HG03103 (cell line): ENCODE data around the gene CFAP99.
A peak's percentile ranks its signal among the peaks of the same experiment; 100 is the strongest.
"Not testable (repeated sequence)": the region's sequence is repeated elsewhere in the genome, so short reads cannot be mapped to it uniquely, and the experiment has no call there.

Experiments
- ATAC-seq: cut with Tn5 transposase; IDR thresholded peaks from one replicate; pipeline ENCODE4 v1.9.1; 2021; ENCODE audit warnings: low read depth; ENCODE audit not compliant: unreplicated experiment

Gene CFAP99

GRCh38 chr4:2465032-2465431 is 46.3 kb downstream of the CFAP99 start:
- no peak for ATAC-seq

- ATAC-seq: not testable (repeated sequence)
Measured at GRCh38 chr4:2465544-2465943, 46.8 kb downstream of the CFAP99 start.

DNA sequence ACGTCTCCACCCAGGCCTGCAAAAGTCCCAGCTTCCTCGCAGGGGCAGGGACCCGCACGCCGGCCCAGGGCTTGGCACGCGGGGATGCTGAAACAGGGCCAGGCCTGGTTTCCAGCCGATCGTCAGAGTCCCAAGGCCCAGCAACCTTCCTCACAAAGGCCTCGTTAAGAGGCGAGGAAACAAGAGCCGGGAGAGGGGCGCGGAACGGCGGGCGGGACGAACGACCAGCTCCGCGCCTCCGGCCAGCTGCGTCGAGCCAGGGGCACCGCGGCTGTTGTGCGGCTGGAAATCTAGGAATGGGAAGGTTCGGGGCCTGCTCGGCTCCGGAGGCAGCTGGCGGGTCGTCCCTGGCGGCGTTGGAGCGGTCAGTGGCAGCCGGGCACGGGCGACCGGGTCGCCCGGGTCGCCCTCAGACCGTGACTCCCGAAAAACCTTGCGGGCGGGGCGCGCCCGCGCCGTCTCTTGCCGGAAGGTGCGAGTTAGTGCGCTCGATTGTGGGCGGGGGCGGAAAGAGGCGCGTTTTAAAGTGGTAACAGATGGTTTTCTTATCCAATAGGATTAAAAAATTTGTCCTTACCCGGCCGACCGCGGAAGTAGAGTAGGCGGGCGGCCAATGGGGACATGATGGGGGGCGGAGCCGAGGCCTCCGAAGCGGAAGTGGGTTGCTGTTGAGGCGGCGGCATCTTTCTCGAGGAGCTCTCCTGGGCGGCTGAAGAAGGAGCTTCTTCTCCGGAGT is 49.9 kb downstream of the CFAP99 start, which contains the start of gene RNF4:
Gene RNF4, plus strand, starts transcription at position 651 of the 736 bp plus-strand sequence. CDS start 21,388 bp downstream, outside the sequence.
- ATAC-seq: peak; percentile 74

- ATAC-seq: peak; percentile 42
Measured at GRCh38 chr4:2469192-2469984, 50.6 kb downstream of the CFAP99 start.

DNA sequence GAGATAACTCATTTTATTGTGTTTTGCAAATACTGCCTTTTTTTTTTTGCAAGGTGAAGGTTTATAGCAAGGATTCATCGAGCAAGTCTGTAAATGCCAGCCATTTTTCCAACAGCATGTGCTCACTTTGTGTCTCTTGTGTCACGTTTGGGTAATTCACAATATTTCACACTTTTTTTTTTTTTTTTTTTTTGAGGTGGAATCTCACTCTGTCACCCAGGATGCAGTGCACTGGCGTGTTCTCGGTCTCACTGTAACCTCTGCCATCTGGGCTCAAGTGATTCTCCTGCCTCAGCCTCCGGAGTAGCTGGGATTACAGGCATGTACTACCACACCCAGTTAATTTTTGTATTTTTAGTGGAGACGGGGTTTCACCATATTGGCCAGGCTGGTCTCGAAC is 52.0 kb downstream of the CFAP99 start:
- no peak for ATAC-seq

GRCh38 chr4:2472187-2472586 is 53.4 kb downstream of the CFAP99 start:
- ATAC-seq: no peak

- no peak for ATAC-seq
Measured at GRCh38 chr4:2478229-2478628, 59.5 kb downstream of the CFAP99 start.

DNA sequence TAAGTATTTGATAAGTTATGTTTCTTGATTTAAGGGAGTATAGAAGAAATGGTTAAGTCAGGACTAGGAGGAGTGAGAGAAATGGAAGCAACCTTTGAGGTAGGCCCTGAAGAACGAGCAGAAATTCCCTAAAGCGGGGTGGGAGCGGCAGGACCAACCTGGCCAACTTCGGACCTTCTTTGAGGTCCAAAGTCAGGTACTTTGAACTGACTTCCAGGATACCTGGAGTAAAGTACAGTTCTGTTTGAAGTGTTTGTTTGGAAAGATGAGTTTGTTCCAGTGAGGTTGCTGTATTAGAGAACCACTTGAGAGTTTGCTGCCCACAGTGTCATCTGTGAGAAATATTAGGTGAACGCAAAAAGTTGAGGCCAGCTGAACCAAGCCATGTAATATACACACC is 61.9 kb downstream of the CFAP99 start:
- no peak for ATAC-seq

DNA sequence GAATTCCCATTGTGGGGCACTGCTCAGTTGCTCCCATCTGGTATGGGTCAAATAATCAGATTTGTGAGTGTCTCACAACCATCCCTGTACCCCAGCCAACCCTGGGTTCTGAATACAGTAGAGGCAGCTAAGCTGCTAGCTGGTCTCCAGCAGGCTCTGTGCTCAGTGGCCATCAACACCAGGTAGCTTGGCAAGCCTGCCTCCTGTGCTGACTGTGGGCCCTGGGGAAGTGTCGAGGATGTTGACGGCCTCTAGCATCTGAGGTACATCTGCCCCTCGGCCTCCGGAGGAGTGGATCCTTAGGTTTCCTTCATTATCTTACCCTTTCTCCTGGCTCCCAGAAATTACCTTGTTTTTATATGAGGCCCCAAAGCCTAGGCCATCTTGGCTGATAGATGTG is 63.4 kb downstream of the CFAP99 start:
- no peak for ATAC-seq

DNA sequence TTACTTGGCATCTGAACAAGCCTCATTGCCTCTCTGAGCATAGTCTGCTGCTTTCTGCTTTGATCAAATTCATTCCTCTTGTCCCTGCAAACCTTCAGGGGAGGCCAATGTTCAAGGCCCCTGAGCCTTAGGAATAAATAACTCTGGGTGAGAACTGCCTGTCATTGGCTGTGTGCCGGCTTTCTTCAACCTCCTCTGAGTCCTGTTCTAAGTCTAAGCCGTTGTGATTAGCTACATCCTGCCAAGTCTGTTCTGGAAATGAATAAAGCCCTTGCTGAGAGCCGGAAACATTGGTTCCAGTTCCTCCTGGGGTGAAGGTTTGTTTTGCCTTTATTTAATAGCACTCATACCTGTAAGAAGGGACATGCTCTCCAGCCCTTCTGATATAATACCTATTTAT is 63.9 kb downstream of the CFAP99 start:
- ATAC-seq: peak; percentile 44

- ATAC-seq: no peak
Measured at GRCh38 chr4:2483237-2483636, 64.5 kb downstream of the CFAP99 start.

- ATAC-seq: no peak
Measured at GRCh38 chr4:2484185-2484584, 65.4 kb downstream of the CFAP99 start.

GRCh38 chr4:2484993-2485392 is 66.2 kb downstream of the CFAP99 start:
- ATAC-seq: peak; percentile 64

DNA sequence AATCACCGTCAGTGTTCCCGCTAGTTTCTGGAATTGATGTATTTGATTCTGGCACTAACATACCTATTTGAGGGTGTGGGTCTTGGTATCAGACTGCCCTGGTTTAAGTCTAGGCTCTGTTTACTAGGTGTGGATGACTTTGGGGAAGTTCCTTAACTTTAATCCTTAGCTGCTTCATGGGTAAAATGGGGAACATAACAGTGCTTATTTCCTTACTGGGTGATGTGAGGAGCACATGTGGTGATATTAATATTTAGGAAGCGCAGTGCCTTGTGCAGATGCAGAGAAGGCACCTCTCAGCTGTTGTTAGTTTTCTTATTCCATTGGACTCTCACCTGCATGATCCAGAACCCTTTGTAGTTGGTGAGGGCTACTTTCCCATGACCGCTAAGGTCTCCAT is 67.2 kb downstream of the CFAP99 start:
- ATAC-seq: no peak

GRCh38 chr4:2486981-2487380 is 68.2 kb downstream of the CFAP99 start:
- no peak for ATAC-seq

DNA sequence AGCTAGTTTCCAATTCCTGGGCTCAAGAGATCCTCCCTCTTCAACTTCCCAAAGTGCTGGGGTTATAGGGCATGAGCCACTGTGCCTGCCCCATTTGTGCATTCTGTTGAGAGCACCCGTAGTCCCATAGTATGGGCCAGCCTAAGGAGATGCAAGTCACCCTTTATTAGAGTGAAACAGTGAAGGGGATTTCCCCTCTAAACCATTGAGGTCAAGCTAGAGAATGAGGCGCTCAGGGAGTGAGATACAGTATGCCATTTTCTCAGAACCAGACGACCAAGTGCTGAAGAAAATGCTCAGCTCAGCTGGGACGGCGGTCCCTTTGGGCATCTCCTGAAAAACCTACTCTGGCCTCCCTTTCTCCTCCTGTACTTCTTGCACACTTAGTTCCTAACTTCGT is 68.9 kb downstream of the CFAP99 start:
- ATAC-seq: no peak

GRCh38 chr4:2489081-2489805 is 70.5 kb downstream of the CFAP99 start:
- no peak for ATAC-seq

- no peak for ATAC-seq
Measured at GRCh38 chr4:2489841-2490552, 71.2 kb downstream of the CFAP99 start.

DNA sequence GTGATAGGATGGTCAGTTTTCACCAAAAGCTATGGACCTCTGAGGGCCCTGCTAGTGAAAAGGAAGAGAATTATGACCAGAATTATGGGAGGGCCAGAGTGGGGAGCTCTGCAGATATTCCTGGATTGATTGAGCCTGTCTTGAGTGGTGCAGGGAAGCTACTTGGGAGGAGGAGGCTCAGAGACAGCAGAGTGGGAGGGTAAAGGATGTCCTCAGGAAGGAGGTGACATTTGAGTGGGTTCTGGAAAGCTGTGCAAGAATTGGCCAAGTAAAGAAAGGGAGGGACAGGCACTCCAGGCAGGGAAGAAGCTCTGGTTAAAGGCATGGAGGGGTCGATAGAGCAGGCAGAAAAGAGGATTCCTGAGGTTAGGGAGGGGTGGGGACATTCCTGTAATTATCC is 74.2 kb downstream of the CFAP99 start:
- no peak for ATAC-seq

DNA sequence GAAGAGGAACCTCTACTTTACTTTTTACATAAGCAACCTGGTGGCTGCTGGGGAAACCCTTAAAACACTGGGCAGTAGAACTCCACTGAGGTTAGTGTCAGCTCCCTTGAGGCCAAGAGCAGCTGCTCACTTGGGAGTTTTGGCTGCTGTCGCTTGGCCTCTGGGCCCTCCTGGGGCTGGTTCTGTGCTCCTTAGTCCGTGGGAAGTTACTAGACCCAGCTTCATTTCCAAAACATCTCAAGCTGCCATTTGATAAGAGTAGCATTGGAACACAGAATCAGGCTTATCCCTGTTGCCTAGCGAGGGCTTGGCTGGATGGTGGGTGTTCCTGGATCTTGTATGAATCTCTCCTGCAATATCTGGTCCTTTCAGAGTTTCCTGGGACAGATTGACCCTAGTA is 76.2 kb downstream of the CFAP99 start:
- ATAC-seq: no peak

DNA sequence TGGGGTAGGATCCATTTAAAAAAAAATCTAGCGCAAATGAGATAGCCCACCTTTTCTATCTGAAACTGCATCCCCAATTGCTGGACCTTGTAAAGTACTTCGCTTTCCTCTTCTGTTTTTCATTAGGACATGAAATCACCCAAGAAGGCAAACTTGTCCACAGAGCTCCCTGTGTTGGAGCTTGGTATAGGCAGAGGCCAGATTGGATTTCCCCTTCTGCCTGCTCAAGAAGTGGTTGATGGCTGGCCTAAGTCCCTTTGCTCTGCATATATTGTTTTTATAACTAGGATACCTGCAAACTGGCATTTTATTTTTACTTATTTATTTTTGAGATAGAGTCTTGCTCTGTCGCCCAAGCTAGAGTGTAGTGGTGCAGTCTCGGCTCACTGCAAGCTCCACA is 78.6 kb downstream of the CFAP99 start:
- no peak for ATAC-seq
